Measurements from ENCODE around the gene PHYH.
A peak's percentile ranks its signal among the peaks of the same experiment; 100 is the strongest.
"Not testable (repeated sequence)": the region's sequence is repeated elsewhere in the genome, so short reads cannot be mapped to it uniquely, and the experiment has no call there.

The PHYH gene

DNA sequence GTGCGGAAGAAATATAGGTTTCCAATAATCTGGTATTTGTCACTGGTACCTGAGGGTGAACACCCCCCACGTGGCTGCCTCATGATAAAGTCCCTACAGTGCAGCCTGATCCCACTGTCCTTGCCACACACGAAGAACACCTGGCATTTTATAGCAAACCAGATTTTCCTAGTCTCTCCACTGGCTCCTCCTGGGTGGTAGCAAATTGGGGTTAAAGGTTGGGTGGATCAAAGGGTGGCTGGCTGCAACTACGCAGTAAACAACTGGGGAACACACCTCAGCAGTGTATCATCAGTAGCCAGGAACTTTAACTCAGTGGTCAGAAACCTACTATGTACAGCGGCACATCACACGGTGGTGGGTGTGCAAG lies 37.9 kb upstream of the PHYH start:
- peaks cover 10 to 11% of the 10 kb centered on the region in 2 donors for H3K4me1 ChIP-seq (ENCODE audit: control insufficient read depth in 2 of 2, insufficient read depth in 2 of 2, low read length in 2 of 2)
- H3K9me3 ChIP-seq (ENCODE audit: control insufficient read depth in 2 of 2, low read length in 2 of 2): no peaks in the 10 kb centered on the region
- H3K36me3 ChIP-seq (ENCODE audit: control insufficient read depth in 2 of 2, insufficient read depth in 2 of 2, low read length in 2 of 2): peaks cover 7 to 19% of the 10 kb centered on the region in 2 donors
- peak overlapping the region; percentile 52 to 67 for H3K27ac ChIP-seq (ENCODE audit: low read depth in 2 of 2, low read length in 2 of 2)
- H3K9ac ChIP-seq (ENCODE audit: low read depth in 1 of 2, low read length in 2 of 2): no peak overlapping the region
- H3K4me3 ChIP-seq (ENCODE audit: low read length in 2 of 2): peak overlapping the region in 1 of 2 donors; percentile 23
- no peaks in the 10 kb centered on the region for H3K27me3 ChIP-seq (ENCODE audit: control insufficient read depth in 2 of 2, insufficient read depth in 2 of 2, low read length in 2 of 2)

GRCh38 chr10:13337128-13337826 lies 37.4 kb upstream of the PHYH start:
- peaks cover 10 to 11% of the 10 kb centered on the region in 2 donors for H3K4me1 ChIP-seq (ENCODE audit: control insufficient read depth in 2 of 2, insufficient read depth in 2 of 2, low read length in 2 of 2)
- H3K9me3 ChIP-seq (ENCODE audit: control insufficient read depth in 2 of 2, low read length in 2 of 2): no peaks in the 10 kb centered on the region
- H3K36me3 ChIP-seq (ENCODE audit: control insufficient read depth in 2 of 2, insufficient read depth in 2 of 2, low read length in 2 of 2): peaks cover 8 to 20% of the 10 kb centered on the region in 2 donors

DNA sequence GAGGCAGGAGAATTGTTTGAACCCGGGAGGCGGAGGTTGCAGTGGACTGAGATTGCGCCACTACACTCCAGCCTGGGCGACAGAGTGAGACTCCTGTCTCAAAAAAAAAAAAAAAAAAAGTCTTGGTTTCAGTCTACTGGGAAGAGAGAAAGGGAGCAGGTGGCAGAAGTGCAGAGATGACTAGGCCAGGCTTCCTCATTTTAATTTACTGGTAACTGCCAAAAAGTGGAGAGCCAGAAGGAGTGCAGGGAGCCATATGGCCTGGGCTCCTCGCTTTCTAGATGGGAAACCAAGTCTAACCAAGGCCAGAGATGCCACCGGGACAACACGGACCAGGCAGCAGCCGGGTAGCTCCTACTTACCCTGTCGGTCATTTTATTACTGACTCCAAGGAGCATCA lies 36.0 kb upstream of the PHYH start:
- Histone ChIP-seq H3K4me1 (ENCODE audit: control insufficient read depth in 2 of 2, insufficient read depth in 2 of 2, low read length in 2 of 2) (peaks cover 10 to 11% of the 10 kb centered on the region in 2 donors), H3K36me3 (ENCODE audit: control insufficient read depth in 2 of 2, insufficient read depth in 2 of 2, low read length in 2 of 2) (peaks cover 15 to 30% of the 10 kb centered on the region in 2 donors), H3K27me3 (ENCODE audit: control insufficient read depth in 2 of 2, insufficient read depth in 2 of 2, low read length in 2 of 2) (no peaks in the 10 kb centered on the region), H3K9ac (ENCODE audit: low read depth in 1 of 2, low read length in 2 of 2) (no peak overlapping the region), H3K27ac (ENCODE audit: low read depth in 2 of 2, low read length in 2 of 2) (no peak overlapping the region), H3K4me3 (ENCODE audit: low read length in 2 of 2) (no peak overlapping the region), H3K9me3 (ENCODE audit: control insufficient read depth in 2 of 2, low read length in 2 of 2) (no peaks in the 10 kb centered on the region)

More at GRCh38 chr10:13337128-13337826, 37.4 kb upstream of the PHYH start:
- H3K27me3 ChIP-seq (ENCODE audit: control insufficient read depth in 2 of 2, insufficient read depth in 2 of 2, low read length in 2 of 2): no peaks in the 10 kb centered on the region
- H3K27ac ChIP-seq (ENCODE audit: low read depth in 2 of 2, low read length in 2 of 2): peak overlapping the region; percentile 49 to 52
- no peak overlapping the region for H3K9ac ChIP-seq (ENCODE audit: low read depth in 1 of 2, low read length in 2 of 2)
- H3K4me3 ChIP-seq (ENCODE audit: low read length in 2 of 2): peak overlapping the region in 1 of 2 donors; percentile 14

- Histone ChIP-seq H3K9ac (ENCODE audit: low read depth in 1 of 2, low read length in 2 of 2) (no peak overlapping the region), H3K9me3 (ENCODE audit: control insufficient read depth in 2 of 2, low read length in 2 of 2) (no peaks in the 10 kb centered on the region), H3K36me3 (ENCODE audit: control insufficient read depth in 2 of 2, insufficient read depth in 2 of 2, low read length in 2 of 2) (peaks cover 25 to 38% of the 10 kb centered on the region in 2 donors), H3K4me1 (ENCODE audit: control insufficient read depth in 2 of 2, insufficient read depth in 2 of 2, low read length in 2 of 2) (peaks cover 10 to 11% of the 10 kb centered on the region in 2 donors), H3K4me3 (ENCODE audit: low read length in 2 of 2) (no peak overlapping the region), H3K27ac (ENCODE audit: low read depth in 2 of 2, low read length in 2 of 2) (no peak overlapping the region), H3K27me3 (ENCODE audit: control insufficient read depth in 2 of 2, insufficient read depth in 2 of 2, low read length in 2 of 2) (no peaks in the 10 kb centered on the region)
Observed at GRCh38 chr10:13334556-13334955, 34.7 kb upstream of the PHYH start.

- no peak overlapping the region for H3K4me3 ChIP-seq (ENCODE audit: low read length in 2 of 2)
- peaks cover 43 to 59% of the 10 kb centered on the region in 2 donors for H3K36me3 ChIP-seq (ENCODE audit: control insufficient read depth in 2 of 2, insufficient read depth in 2 of 2, low read length in 2 of 2)
- H3K9ac ChIP-seq (ENCODE audit: low read depth in 1 of 2, low read length in 2 of 2): no peak overlapping the region
- H3K27ac ChIP-seq (ENCODE audit: low read depth in 2 of 2, low read length in 2 of 2): no peak overlapping the region
- no peaks in the 10 kb centered on the region for H3K4me1 ChIP-seq (ENCODE audit: control insufficient read depth in 2 of 2, insufficient read depth in 2 of 2, low read length in 2 of 2)
- H3K27me3 ChIP-seq (ENCODE audit: control insufficient read depth in 2 of 2, insufficient read depth in 2 of 2, low read length in 2 of 2): no peaks in the 10 kb centered on the region
- H3K9me3 ChIP-seq (ENCODE audit: control insufficient read depth in 2 of 2, low read length in 2 of 2): no peaks in the 10 kb centered on the region
Observed at GRCh38 chr10:13331646-13332045, 31.8 kb upstream of the PHYH start.

GRCh38 chr10:13330980-13331379 lies 31.1 kb upstream of the PHYH start:
- not testable (repeated sequence) for H3K27ac ChIP-seq (ENCODE audit: low read depth in 2 of 2, low read length in 2 of 2); H3K4me3 ChIP-seq (ENCODE audit: low read length in 2 of 2); H3K9me3 ChIP-seq (ENCODE audit: control insufficient read depth in 2 of 2, low read length in 2 of 2); H3K27me3 ChIP-seq (ENCODE audit: control insufficient read depth in 2 of 2, insufficient read depth in 2 of 2, low read length in 2 of 2); H3K4me1 ChIP-seq (ENCODE audit: control insufficient read depth in 2 of 2, insufficient read depth in 2 of 2, low read length in 2 of 2); H3K9ac ChIP-seq (ENCODE audit: low read depth in 1 of 2, low read length in 2 of 2)
- peaks cover 43 to 59% of the 10 kb centered on the region in 2 donors for H3K36me3 ChIP-seq (ENCODE audit: control insufficient read depth in 2 of 2, insufficient read depth in 2 of 2, low read length in 2 of 2)

DNA sequence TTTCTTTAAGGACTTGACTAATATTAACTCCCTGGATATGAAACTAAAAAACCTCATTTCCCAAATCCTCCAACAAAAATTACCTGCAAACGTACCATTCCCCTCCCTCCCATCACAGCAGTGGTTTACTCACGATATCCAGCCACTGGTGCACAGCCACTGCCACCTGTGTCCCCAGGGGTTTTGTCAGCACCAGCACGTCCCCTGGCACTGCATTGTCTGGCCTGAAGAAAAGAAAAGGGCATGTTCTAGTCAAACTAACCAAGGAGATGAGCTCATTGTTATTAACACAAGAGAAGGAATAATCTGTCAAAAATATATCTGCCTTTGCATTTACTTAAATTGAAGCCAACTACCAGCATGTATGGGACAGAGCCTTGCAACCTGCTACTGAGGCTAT lies 29.7 kb upstream of the PHYH start:
- Histone ChIP-seq H3K4me3 (ENCODE audit: low read length in 2 of 2) (no peak overlapping the region), H3K9me3 (ENCODE audit: control insufficient read depth in 2 of 2, low read length in 2 of 2) (no peaks in the 10 kb centered on the region), H3K27ac (ENCODE audit: low read depth in 2 of 2, low read length in 2 of 2) (no peak overlapping the region), H3K9ac (ENCODE audit: low read depth in 1 of 2, low read length in 2 of 2) (no peak overlapping the region), H3K4me1 (ENCODE audit: control insufficient read depth in 2 of 2, insufficient read depth in 2 of 2, low read length in 2 of 2) (no peaks in the 10 kb centered on the region), H3K36me3 (ENCODE audit: control insufficient read depth in 2 of 2, insufficient read depth in 2 of 2, low read length in 2 of 2) (peaks cover 46 to 64% of the 10 kb centered on the region in 2 donors), H3K27me3 (ENCODE audit: control insufficient read depth in 2 of 2, insufficient read depth in 2 of 2, low read length in 2 of 2) (no peaks in the 10 kb centered on the region)

- Histone ChIP-seq H3K9me3 (ENCODE audit: control insufficient read depth in 2 of 2, low read length in 2 of 2) (no peaks in the 10 kb centered on the region), H3K27ac (ENCODE audit: low read depth in 2 of 2, low read length in 2 of 2) (no peak overlapping the region), H3K4me3 (ENCODE audit: low read length in 2 of 2) (no peak overlapping the region), H3K4me1 (ENCODE audit: control insufficient read depth in 2 of 2, insufficient read depth in 2 of 2, low read length in 2 of 2) (no peaks in the 10 kb centered on the region), H3K27me3 (ENCODE audit: control insufficient read depth in 2 of 2, insufficient read depth in 2 of 2, low read length in 2 of 2) (no peaks in the 10 kb centered on the region), H3K9ac (ENCODE audit: low read depth in 1 of 2, low read length in 2 of 2) (no peak overlapping the region), H3K36me3 (ENCODE audit: control insufficient read depth in 2 of 2, insufficient read depth in 2 of 2, low read length in 2 of 2) (peaks cover 52 to 60% of the 10 kb centered on the region in 2 donors)
Observed at GRCh38 chr10:13328613-13329012, 28.7 kb upstream of the PHYH start.

GRCh38 chr10:13328126-13328525 lies 28.3 kb upstream of the PHYH start:
- H3K36me3 ChIP-seq (ENCODE audit: control insufficient read depth in 2 of 2, insufficient read depth in 2 of 2, low read length in 2 of 2): peaks cover 52 to 60% of the 10 kb centered on the region in 2 donors
- H3K27me3 ChIP-seq (ENCODE audit: control insufficient read depth in 2 of 2, insufficient read depth in 2 of 2, low read length in 2 of 2): no peaks in the 10 kb centered on the region
- no peak overlapping the region for H3K9ac ChIP-seq (ENCODE audit: low read depth in 1 of 2, low read length in 2 of 2)
- no peak overlapping the region for H3K4me3 ChIP-seq (ENCODE audit: low read length in 2 of 2)
- H3K9me3 ChIP-seq (ENCODE audit: control insufficient read depth in 2 of 2, low read length in 2 of 2): no peaks in the 10 kb centered on the region
- H3K4me1 ChIP-seq (ENCODE audit: control insufficient read depth in 2 of 2, insufficient read depth in 2 of 2, low read length in 2 of 2): no peaks in the 10 kb centered on the region
- no peak overlapping the region for H3K27ac ChIP-seq (ENCODE audit: low read depth in 2 of 2, low read length in 2 of 2)

- Histone ChIP-seq H3K27me3 (ENCODE audit: control insufficient read depth in 2 of 2, insufficient read depth in 2 of 2, low read length in 2 of 2) (no peaks in the 10 kb centered on the region), H3K4me3 (ENCODE audit: low read length in 2 of 2) (no peak overlapping the region), H3K27ac (ENCODE audit: low read depth in 2 of 2, low read length in 2 of 2) (no peak overlapping the region), H3K9ac (ENCODE audit: low read depth in 1 of 2, low read length in 2 of 2) (no peak overlapping the region), H3K36me3 (ENCODE audit: control insufficient read depth in 2 of 2, insufficient read depth in 2 of 2, low read length in 2 of 2) (peaks cover 55 to 66% of the 10 kb centered on the region in 2 donors), H3K4me1 (ENCODE audit: control insufficient read depth in 2 of 2, insufficient read depth in 2 of 2, low read length in 2 of 2) (no peaks in the 10 kb centered on the region), H3K9me3 (ENCODE audit: control insufficient read depth in 2 of 2, low read length in 2 of 2) (no peaks in the 10 kb centered on the region)
Observed at GRCh38 chr10:13327534-13327933, 27.7 kb upstream of the PHYH start.
